ENCODE data around the gene SFXN3.

- no peak for TF ChIP-seq CTCF (IDR thresholded peaks at IDR 0.05; ENCODE audit: low read depth, low read length, poor library complexity, severe bottlenecking)
- TF ChIP-seq EZH2phosphoT487 (IDR thresholded peaks at IDR 0.05; ENCODE audit: borderline replicate concordance, low read length): no peak
Observed at GRCh38 chr10:101063050-101063525, 32.1 kb downstream of the SFXN3 start.

Data from DOHH2 (cell line).